Measurements from ENCODE around the gene HES4.

Gene HES4

DNA sequence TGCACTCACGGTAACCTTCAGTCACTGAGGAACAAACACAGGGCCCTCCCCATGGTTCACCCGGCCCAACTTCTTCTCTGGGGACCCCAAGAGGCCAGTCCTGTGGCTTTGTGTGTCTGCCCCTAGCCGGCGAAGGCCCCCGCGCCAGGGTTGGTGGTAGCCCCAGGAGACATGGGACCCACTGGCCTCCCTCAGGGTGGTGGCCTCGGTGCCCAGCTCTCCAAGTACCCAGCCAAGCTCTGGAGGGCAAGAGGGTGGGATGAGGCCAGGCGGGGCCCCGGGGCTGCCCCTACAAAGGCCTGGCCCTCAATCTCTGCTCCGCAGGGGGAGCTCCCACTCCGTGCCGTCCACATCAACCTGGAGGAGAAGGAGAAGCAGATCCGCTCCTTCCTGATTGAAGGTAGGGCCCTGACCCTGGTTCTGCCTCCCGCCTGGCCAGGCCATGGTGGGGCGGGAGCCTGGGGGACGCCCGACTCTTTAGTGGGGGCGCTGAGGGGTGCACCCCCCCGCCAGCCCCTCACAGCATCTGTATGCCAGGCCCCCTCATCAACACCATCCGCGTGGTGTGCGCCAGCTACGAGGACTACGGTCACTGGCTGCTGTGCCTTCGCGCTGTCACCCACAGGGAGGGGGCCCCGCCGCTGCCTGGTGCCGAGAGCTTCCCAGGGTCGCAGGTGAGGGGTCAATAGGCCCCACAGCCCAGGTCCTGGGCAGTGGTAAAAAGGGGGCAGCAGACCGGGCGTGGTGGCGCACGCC lies 28.0 kb downstream of the HES4 start:
- Histone ChIP-seq H3K9me3 (ENCODE audit: control insufficient read depth, low read depth, low read length) (no peaks in the 10 kb centered on the region), H3K27ac (ENCODE audit: low read length) (no peak overlapping the region), H3K27me3 (ENCODE audit: control insufficient read depth, insufficient read depth, low read length) (peaks cover 86% of the 10 kb centered on the region), H3K4me3 (ENCODE audit: low read length) (no peak overlapping the region), H3K9ac (ENCODE audit: low read length) (no peak overlapping the region), H3K36me3 (ENCODE audit: control insufficient read depth, low read depth, low read length) (no peaks in the 10 kb centered on the region), H3K4me1 (ENCODE audit: control insufficient read depth, low read depth, low read length) (no peaks in the 10 kb centered on the region)

DNA sequence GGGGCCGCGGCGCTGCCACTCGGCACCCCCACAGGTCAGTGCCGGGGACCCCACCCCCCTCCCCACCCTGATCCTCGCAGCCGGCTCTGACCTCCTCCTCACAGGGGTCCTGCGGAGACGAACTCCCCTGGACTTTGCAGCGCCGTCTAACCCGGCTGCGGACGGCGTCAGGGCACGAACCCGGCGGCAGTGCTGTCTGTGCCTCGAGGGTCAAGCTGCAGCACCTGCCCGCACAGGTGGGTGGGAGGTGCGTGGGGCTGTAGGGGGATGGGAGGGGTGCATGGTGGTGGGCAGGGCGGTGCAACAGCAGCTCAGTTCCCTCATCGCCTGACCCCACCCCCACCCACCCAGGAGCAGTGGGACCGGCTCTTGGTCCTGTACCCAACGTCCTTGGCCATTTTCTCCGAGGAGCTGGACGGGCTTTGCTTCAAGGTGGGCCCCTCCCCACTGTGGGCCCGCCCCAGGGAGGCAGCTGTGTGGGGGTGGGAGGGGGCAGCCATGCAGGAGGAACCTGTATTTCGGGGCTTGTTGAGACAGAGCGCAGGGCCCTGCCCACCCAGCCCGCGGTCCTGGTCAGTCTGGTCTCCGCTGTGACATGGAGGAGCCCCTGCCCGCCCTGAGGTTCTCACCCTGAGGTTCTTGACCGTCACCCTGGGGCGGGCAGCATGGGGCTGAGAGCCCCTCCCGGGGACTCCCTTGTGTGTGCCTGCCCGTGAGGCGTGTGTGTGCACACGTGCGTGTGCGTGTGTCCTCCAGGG lies 28.7 kb downstream of the HES4 start:
- Histone ChIP-seq H3K36me3 (ENCODE audit: control insufficient read depth, low read depth, low read length) (no peaks in the 10 kb centered on the region), H3K27ac (ENCODE audit: low read length) (no peak overlapping the region), H3K9me3 (ENCODE audit: control insufficient read depth, low read depth, low read length) (no peaks in the 10 kb centered on the region), H3K4me3 (ENCODE audit: low read length) (no peak overlapping the region), H3K27me3 (ENCODE audit: control insufficient read depth, insufficient read depth, low read length) (peaks cover 94% of the 10 kb centered on the region), H3K9ac (ENCODE audit: low read length) (no peak overlapping the region), H3K4me1 (ENCODE audit: control insufficient read depth, low read depth, low read length) (no peaks in the 10 kb centered on the region)

DNA sequence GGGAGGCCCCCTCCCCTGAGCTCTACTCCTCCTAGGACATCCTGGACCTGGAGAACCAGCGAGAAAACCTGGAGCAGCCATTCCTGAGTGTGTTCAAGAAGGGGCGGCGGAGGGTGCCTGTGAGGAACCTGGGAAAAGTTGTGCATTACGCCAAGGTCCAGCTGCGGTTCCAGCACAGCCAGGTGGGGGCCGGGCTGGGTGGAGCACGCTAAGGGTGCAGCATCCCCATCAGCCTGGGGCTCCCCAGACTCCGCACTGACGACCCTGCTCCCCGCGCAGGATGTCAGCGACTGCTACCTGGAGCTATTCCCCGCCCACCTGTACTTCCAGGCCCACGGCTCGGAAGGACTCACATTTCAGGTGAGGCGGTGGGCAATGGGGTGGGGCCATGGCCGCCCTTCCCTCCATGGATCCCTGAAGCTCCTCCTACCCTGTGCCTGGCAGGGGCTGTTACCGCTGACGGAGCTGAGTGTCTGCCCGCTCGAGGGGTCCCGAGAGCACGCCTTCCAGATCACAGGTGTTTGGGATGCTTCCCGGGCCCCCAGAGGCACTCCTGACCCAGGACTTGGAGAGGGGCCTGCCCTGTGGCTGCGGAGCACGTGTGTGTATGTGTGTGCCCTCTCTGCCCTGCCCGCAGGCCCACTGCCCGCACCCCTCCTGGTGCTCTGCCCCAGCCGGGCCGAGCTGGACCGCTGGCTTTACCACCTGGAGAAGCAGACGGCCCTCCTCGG lies 29.5 kb downstream of the HES4 start:
- H3K9me3 ChIP-seq (ENCODE audit: control insufficient read depth, low read depth, low read length), result no peaks in the 10 kb centered on the region
- H3K9ac ChIP-seq (ENCODE audit: low read length), result no peak overlapping the region
- H3K27me3 ChIP-seq (ENCODE audit: control insufficient read depth, insufficient read depth, low read length), result peaks cover 96% of the 10 kb centered on the region
- no peak overlapping the region for H3K4me3 ChIP-seq (ENCODE audit: low read length)
- H3K27ac ChIP-seq (ENCODE audit: low read length), result no peak overlapping the region
- H3K4me1 ChIP-seq (ENCODE audit: control insufficient read depth, low read depth, low read length), result no peaks in the 10 kb centered on the region
- H3K36me3 ChIP-seq (ENCODE audit: control insufficient read depth, low read depth, low read length), result no peaks in the 10 kb centered on the region

DNA sequence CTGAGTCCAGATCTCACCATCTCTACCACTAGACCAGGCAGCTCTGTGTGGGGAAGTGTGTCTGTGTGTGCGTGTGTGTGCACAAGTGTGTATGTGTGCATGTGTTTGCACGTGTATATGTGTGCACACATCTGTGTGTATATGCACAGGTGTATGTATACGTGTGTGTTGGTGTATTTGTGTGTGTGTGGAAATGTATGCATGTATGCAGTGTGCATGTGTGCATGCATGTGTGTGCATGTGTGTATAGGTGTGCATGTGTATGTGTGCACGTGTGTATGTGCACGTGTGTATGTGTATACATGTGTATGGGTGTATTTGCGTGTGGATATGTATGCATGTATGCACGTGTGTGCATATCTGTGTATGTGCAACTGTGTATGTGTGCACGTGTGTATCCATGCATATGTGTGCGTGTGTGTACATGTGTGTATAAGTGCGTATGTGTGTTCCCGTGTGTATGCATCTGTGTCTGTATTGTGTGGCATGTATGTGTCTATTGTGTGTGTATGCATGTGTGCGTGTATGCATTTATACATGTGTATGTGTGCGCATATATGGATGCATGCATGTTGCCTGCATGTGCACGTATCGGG lies 30.5 kb downstream of the HES4 start:
- no peak overlapping the region for H3K27ac ChIP-seq (ENCODE audit: low read length)
- H3K27me3 ChIP-seq (ENCODE audit: control insufficient read depth, insufficient read depth, low read length), result peaks cover 88% of the 10 kb centered on the region
- H3K4me1 ChIP-seq (ENCODE audit: control insufficient read depth, low read depth, low read length), result no peaks in the 10 kb centered on the region
- no peaks in the 10 kb centered on the region for H3K36me3 ChIP-seq (ENCODE audit: control insufficient read depth, low read depth, low read length)
- H3K4me3 ChIP-seq (ENCODE audit: low read length), result no peak overlapping the region
- H3K9ac ChIP-seq (ENCODE audit: low read length), result no peak overlapping the region
- H3K9me3 ChIP-seq (ENCODE audit: control insufficient read depth, low read depth, low read length), result no peaks in the 10 kb centered on the region

DNA sequence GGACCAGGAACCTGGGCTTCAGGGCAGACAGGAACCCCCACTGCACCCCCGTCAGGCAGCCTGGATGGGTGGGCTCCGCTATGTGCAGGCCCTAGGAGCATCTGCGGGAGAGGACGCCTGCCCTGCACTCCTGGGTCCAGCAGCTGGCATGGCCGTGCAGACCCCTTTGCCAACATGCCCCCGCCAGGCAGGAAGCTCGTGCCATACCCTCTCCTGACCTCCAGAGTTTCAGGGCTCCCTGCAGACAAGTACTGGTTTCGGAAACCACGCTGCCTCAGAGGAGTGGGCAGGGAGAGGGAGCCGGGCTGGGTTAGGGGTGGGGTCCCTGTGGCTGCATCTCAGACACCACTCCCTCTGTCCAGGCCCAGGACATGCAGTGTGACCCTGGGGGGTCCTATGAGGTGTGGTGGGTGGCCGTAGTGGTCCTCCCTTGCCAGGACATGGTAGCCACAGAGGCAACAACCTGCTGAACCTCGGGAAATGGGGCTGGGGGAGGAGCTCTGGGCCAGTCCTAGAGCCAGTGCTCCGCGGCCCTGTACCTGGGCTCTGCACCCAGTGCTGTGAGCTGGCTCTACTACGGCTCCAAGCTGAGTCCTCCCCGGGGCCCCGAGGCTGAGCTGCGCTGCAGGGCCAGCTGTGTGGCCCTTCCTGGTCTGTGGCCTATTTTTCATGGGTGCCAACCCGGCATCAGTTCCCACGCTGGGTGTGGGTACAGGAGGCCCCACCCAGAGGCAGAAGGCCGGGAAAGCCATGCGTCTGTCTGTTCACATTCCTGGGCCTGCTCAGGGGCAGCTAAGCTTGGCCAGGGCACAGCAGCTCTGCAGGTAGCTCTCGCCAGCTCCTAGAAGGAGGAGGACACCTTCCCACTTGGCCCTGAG lies 32.2 kb downstream of the HES4 start:
- H3K36me3 ChIP-seq (ENCODE audit: control insufficient read depth, low read depth, low read length), result no peaks in the 10 kb centered on the region
- no peak overlapping the region for H3K4me3 ChIP-seq (ENCODE audit: low read length)
- no peaks in the 10 kb centered on the region for H3K9me3 ChIP-seq (ENCODE audit: control insufficient read depth, low read depth, low read length)
- no peaks in the 10 kb centered on the region for H3K4me1 ChIP-seq (ENCODE audit: control insufficient read depth, low read depth, low read length)
- H3K9ac ChIP-seq (ENCODE audit: low read length), result no peak overlapping the region
- H3K27me3 ChIP-seq (ENCODE audit: control insufficient read depth, insufficient read depth, low read length), result peaks cover 73% of the 10 kb centered on the region
- H3K27ac ChIP-seq (ENCODE audit: low read length), result no peak overlapping the region

DNA sequence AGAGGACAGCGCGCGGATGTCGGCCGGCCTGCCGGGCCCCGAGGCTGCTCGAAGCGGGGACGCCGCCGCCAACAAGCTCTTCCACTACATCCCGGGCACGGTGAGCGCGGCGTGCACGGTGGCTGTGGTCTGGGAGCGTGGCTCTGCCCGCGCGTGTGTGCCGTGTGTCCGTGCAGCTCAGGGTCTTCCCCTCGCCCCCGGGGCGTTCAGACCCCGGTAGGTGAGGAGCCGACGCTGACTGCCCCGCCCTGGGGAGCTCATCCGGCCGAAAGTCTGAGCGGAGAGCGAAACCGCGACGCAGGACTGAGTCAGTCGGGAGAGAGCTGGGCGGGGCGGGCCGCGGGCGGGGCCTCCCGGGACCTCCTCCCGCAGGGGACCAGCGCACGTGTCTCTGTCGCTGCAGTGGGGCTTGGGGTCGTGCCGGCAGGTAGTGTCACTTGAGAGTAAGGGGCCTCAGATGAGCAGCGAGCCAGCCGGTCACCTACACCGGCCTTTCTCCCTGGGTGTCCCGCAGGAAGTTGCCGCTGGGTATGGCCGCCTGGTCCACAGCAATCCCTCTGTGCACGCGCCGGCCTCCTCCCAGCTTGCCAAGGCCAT lies 33.1 kb downstream of the HES4 start:
- Histone ChIP-seq H3K4me1 (ENCODE audit: control insufficient read depth, low read depth, low read length) (no peaks in the 10 kb centered on the region), H3K27ac (ENCODE audit: low read length) (no peak overlapping the region), H3K9ac (ENCODE audit: low read length) (no peak overlapping the region), H3K27me3 (ENCODE audit: control insufficient read depth, insufficient read depth, low read length) (peaks cover 67% of the 10 kb centered on the region), H3K36me3 (ENCODE audit: control insufficient read depth, low read depth, low read length) (peaks cover 4% of the 10 kb centered on the region), H3K4me3 (ENCODE audit: low read length) (peak overlapping the region; percentile 53), H3K9me3 (ENCODE audit: control insufficient read depth, low read depth, low read length) (no peaks in the 10 kb centered on the region)

DNA sequence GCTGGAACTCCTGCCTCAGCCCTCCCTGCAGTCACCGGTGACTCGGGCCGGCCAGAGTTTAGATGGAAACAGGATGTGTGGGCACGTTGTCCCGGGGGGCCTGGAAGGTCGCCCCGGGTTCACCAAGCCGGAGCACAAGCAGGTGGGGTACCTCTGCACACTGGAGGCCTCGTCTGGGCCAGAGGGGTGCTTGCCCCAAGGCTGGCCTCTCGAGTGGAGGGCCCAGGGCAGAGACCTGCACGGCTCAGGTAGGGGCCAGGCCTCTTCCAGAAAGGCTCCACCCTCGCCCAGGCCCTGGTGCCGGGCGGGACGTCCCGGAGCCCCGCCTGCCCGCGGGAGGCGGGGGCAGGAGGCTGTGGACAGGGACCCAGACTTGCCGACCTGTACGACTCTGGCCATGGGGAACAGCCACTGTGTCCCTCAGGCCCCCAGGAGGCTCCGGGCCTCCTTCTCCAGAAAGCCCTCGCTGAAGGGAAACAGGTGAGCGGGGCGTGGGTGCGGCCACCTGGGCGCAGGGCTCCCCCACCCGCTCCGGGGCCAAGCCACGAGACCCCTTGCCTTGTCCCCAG lies 33.7 kb downstream of the HES4 start, which contains the start of gene PLEKHN1:
TSS of gene PLEKHN1 (plus strand) at position 348 of the 569 bp plus-strand sequence. CDS start at position 398, 50 bp downstream.
- Histone ChIP-seq H3K27ac (ENCODE audit: low read length) (no peak within 1 kb of the TSS), H3K9ac (ENCODE audit: low read length) (no peak within 1 kb of the TSS), H3K9me3 (ENCODE audit: control insufficient read depth, low read depth, low read length) (no peaks in the 10 kb centered on the region), H3K4me1 (ENCODE audit: control insufficient read depth, low read depth, low read length) (no peaks in the 10 kb centered on the region), H3K27me3 (ENCODE audit: control insufficient read depth, insufficient read depth, low read length) (peaks cover 67% of the 10 kb centered on the region), H3K4me3 (ENCODE audit: low read length) (peak within 1 kb of the TSS; percentile 53), H3K36me3 (ENCODE audit: control insufficient read depth, low read depth, low read length) (peaks cover 4% of the 10 kb centered on the region)

DNA sequence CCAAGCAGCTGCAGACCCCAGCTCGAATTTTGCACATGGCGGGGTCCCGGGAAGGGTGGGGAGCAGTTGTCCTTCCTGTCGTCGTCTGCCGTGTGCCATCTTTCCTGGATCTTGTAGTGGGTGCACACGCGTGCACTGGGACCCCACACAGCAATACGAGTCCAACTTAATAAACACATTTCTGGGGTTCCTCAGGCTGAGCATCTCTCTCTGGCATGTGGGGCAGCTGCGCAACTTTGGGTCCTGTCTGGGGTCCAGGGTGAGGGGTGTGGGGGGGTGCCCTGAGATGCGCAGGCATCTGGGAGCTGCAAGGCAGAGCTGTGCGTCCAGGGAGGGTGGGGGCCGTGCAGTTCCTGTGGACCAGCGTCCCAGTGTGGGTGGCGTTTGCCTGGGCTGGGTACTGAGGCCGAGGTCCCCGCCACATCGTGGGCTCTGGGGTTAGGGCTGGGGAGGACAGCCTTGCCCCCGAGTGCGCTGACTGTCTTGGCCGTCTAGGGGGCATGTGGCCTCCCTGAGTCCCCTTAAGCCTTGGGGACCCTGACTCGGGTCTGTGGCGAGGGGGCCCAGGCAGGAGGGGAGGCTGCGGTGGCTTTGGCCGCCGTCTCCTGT lies 34.3 kb downstream of the HES4 start:
- Histone ChIP-seq H3K9ac (ENCODE audit: low read length) (no peak overlapping the region), H3K36me3 (ENCODE audit: control insufficient read depth, low read depth, low read length) (peaks cover 4% of the 10 kb centered on the region), H3K27ac (ENCODE audit: low read length) (no peak overlapping the region), H3K4me1 (ENCODE audit: control insufficient read depth, low read depth, low read length) (no peaks in the 10 kb centered on the region), H3K27me3 (ENCODE audit: control insufficient read depth, insufficient read depth, low read length) (peaks cover 63% of the 10 kb centered on the region), H3K4me3 (ENCODE audit: low read length) (no peak overlapping the region), H3K9me3 (ENCODE audit: control insufficient read depth, low read depth, low read length) (no peaks in the 10 kb centered on the region)

DNA sequence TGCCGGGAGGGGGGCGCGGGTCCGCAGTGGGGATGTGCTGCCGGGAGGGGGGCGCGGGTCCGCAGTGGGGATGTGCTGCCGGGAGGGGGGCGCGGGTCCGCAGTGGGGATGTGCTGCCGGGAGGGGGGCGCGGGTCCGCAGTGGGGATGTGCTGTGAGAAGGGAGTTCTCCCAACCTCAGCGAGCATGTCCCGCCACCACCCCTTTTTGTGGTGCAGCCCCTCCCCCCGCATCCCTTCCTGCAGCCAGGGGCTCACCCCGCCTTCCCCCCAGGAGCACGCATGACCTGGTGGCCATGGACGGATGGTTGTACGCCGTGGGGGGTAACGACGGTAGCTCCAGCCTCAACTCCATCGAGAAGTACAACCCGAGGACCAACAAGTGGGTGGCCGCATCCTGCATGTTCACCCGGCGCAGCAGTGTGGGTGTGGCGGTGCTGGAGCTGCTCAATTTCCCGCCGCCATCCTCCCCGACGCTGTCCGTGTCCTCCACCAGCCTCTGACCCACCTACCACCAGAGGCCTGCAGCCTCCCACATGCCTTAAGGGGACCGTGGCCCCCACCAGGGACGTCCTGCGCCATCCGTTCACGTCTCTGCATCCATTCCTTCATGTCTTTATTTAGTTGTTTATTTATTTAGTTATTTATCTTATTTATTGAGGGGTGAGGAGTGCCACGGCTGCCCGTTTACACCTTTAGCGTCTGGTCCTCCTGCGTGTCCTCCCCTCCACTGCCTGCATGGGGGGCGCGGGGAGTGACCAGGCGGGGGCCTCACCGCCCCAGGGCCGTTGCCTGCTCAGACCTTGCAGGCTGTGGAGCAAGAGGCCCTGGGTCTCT lies 35.0 kb downstream of the HES4 start:
- Histone ChIP-seq H3K36me3 (ENCODE audit: control insufficient read depth, low read depth, low read length) (peaks cover 4% of the 10 kb centered on the region), H3K4me1 (ENCODE audit: control insufficient read depth, low read depth, low read length) (no peaks in the 10 kb centered on the region), H3K9ac (ENCODE audit: low read length) (no peak overlapping the region), H3K27ac (ENCODE audit: low read length) (no peak overlapping the region), H3K27me3 (ENCODE audit: control insufficient read depth, insufficient read depth, low read length) (peaks cover 60% of the 10 kb centered on the region), H3K9me3 (ENCODE audit: control insufficient read depth, low read depth, low read length) (no peaks in the 10 kb centered on the region), H3K4me3 (ENCODE audit: low read length) (no peak overlapping the region)
